Colonic mucosa (tissue), 4 donors: ENCODE results near the gene EIF4EBP2. TPM values are rescaled to one million over a fixed set of nuclear protein-coding genes. Genes with fewer than 3 reads are reported as not detected.

ENCODE experiments used
- DNase-seq: peaks from one replicate; pipeline ENCODE4 v3.0.0-alpha.2; 2020
- H3K27ac ChIP-seq: fragments of 200-600 bp; one replicate; pipeline ENCODE4 v1.8.0; 2021
- H3K27me3 ChIP-seq: fragments of 200-600 bp; one replicate; pipeline ENCODE4 v1.8.0; 2021
- H3K36me3 ChIP-seq: fragments of 200-600 bp; one replicate; pipeline ENCODE4 v1.8.0; 2021
- H3K4me1 ChIP-seq: fragments of 200-600 bp; one replicate; pipeline ENCODE4 v1.8.0; 2021; ENCODE audit warnings: mild to moderate bottlenecking
- H3K4me3 ChIP-seq: fragments of 200-600 bp; one replicate; pipeline ENCODE4 v1.8.0; 2021
- H3K9ac ChIP-seq, 2 donors: one replicate each; pipeline ENCODE4 v1.7.0; 2013; ENCODE audit warnings: control low read depth in 2 of 2, low read depth in 2 of 2, low read length in 2 of 2
- H3K9me3 ChIP-seq: fragments of 200-600 bp; one replicate; pipeline ENCODE4 v1.8.0; 2021
- intact Hi-C: fragments of 100-400 bp; cut with DNase I; formaldehyde crosslinking; loops from one replicate; pipeline ENCODE4 v1.14.1; 2022
- total RNA-seq, 2 donors: library from RNA; stranded (reverse); fragmentation: NEBNext Ultra II Directional in 1 of 2; extraction: Animal tissue kit (Norgen Biotek cat#: 25700) in 1 of 2; gene quantifications; one replicate each; pipeline ENCODE4 v1.2.1, GENCODE V29; 2021
- TF ChIP-seq, protein P1 (sequence below): fragments of 200-600 bp; IDR thresholded peaks from one replicate; pipeline ENCODE4 v1.8.0; 2022; ENCODE audit warnings: antibody characterized with exemption, mild to moderate bottlenecking
- donor health status: healthy.
- donor health status: DM: no; HTN: no; CAD: no.
- donor health status: DM: no; HTN: no; CAD: no.

EIF4EBP2 gene
- total RNA-seq, 2 donors from 2014 or later = 77.1 to 77.7 TPM

DNA sequence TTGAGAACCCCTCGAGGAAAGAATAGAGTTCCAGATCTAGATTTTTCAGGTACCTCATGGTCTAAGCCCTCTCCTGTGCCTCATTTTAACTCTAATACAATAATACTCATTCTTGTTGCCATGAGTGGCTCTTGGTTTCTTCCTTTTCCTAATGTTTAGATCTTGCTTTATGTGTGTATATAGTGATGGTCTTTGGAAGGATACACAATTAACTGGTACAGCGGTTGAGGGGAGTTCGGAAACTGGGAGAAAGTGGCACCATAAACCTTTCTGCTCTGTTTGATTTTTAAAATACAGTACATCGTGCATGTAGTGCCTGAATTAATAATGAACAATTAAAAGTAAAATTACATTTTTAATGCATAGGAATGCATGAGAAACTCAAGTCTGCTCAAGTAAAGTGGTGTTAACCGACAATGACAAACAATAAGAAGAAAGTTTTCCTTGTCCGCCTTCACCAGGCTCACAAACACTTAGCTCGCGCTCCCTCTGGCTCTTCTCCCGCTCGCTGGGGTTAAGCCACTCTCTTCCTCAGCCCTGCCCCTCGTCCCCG lies 386 bp upstream of the EIF4EBP2 start:
- intact Hi-C loops = no loop called here
- Histone ChIP-seq H3K4me3 (peak overlapping the region; percentile 69), H3K27ac (peak overlapping the region; percentile 95), H3K4me1 (peaks cover 6% of the 10 kb centered on the region), H3K9ac (peak overlapping the region in 1 of 2 donors; percentile 30), H3K27me3 (no peaks in the 10 kb centered on the region), H3K36me3 (no peaks in the 10 kb centered on the region), H3K9me3 (no peaks in the 10 kb centered on the region)
- no peak for DNase-seq
- TF ChIP-seq, protein P1, sequence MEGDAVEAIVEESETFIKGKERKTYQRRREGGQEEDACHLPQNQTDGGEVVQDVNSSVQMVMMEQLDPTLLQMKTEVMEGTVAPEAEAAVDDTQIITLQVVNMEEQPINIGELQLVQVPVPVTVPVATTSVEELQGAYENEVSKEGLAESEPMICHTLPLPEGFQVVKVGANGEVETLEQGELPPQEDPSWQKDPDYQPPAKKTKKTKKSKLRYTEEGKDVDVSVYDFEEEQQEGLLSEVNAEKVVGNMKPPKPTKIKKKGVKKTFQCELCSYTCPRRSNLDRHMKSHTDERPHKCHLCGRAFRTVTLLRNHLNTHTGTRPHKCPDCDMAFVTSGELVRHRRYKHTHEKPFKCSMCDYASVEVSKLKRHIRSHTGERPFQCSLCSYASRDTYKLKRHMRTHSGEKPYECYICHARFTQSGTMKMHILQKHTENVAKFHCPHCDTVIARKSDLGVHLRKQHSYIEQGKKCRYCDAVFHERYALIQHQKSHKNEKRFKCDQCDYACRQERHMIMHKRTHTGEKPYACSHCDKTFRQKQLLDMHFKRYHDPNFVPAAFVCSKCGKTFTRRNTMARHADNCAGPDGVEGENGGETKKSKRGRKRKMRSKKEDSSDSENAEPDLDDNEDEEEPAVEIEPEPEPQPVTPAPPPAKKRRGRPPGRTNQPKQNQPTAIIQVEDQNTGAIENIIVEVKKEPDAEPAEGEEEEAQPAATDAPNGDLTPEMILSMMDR = no peak

DNA sequence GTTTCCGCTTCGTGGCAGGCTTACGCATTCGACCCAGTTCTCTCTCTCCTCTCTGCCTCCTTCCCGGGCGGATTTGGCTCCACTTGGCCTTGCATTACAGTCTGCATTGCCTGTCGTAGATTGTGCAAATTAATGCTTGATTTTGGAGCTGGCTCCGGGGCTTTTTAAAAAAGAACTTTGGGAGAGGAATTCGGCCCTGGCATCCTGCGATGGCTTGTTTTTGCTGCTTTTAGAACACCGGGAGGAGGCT lies 767 bp downstream of the EIF4EBP2 start:
- Histone ChIP-seq H3K9me3 (no peaks in the 10 kb centered on the region), H3K27ac (peak overlapping the region; percentile 95), H3K36me3 (no peaks in the 10 kb centered on the region), H3K9ac (peak overlapping the region; percentile 98), H3K4me1 (peaks cover 6% of the 10 kb centered on the region), H3K27me3 (no peaks in the 10 kb centered on the region), H3K4me3 (peak overlapping the region; percentile 69)
- intact Hi-C loops = no loop called here
- peak; percentile 55 for DNase-seq
- TF ChIP-seq, protein P1 = no peak

- peak overlapping the region; percentile 69 for H3K4me3 ChIP-seq
- no peaks in the 10 kb centered on the region for H3K36me3 ChIP-seq
- peak; percentile 87 for DNase-seq
- TF ChIP-seq, protein P1 = no peak
- H3K27me3 ChIP-seq = no peaks in the 10 kb centered on the region
- H3K9me3 ChIP-seq = no peaks in the 10 kb centered on the region
- peak overlapping the region; percentile 95 for H3K27ac ChIP-seq
- intact Hi-C loops = no loop called here
- H3K9ac ChIP-seq = peak overlapping the region; percentile 98
- peaks cover 6% of the 10 kb centered on the region for H3K4me1 ChIP-seq
Observed at GRCh38 chr10:70405037-70405824, 1.3 kb downstream of the EIF4EBP2 start.

- H3K9ac ChIP-seq = no peak overlapping the region
- H3K27ac ChIP-seq = no peak overlapping the region
- H3K27me3 ChIP-seq = no peaks in the 10 kb centered on the region
- H3K9me3 ChIP-seq = no peaks in the 10 kb centered on the region
- H3K4me1 ChIP-seq = peaks cover 3% of the 10 kb centered on the region
- no peak for DNase-seq
- H3K36me3 ChIP-seq = no peaks in the 10 kb centered on the region
- TF ChIP-seq, protein P1 = no peak
- H3K4me3 ChIP-seq = no peak overlapping the region
- intact Hi-C loops = no loop called here
Observed at GRCh38 chr10:70409772-70410171, 5.8 kb downstream of the EIF4EBP2 start.

DNA sequence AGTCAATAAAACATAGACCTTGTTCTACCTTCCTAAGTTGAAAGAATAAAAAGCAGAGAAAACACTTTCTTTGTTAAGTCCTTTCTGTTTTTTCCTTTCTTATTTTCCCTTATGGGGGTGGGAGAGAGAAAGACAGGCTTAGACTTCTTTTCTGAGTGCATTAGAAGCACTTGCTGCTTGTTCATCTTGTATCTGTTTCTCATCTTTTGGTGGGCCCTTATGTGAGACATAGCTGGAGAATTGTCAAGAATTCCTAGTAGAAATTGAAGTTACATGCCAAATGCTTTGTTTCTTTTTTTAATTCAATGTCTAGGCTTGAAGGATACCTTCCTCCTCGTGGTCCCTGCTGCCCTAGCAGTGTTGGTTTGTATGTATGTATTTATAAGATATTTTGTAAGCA lies 6.7 kb downstream of the EIF4EBP2 start:
- Histone ChIP-seq H3K36me3 (no peaks in the 10 kb centered on the region), H3K4me3 (no peak overlapping the region), H3K27ac (no peak overlapping the region), H3K9me3 (no peaks in the 10 kb centered on the region), H3K4me1 (peaks cover 3% of the 10 kb centered on the region), H3K9ac (no peak overlapping the region), H3K27me3 (no peaks in the 10 kb centered on the region)
- intact Hi-C loops = no loop called here
- DNase-seq = no peak
- TF ChIP-seq, protein P1 = no peak
